Kidney epithelial cell (primary cell): Measurements from ENCODE around the gene DSCAM. TPM values are rescaled to one million over a fixed set of nuclear protein-coding genes. Genes with fewer than 3 reads are reported as not detected.

ENCODE experiments used
- DNase-seq: peaks from one replicate; pipeline ENCODE4 v3.0.0-alpha.2; 2010; ENCODE audit warnings: low read depth
- H3K27me3 ChIP-seq: 2 replicates; pipeline ENCODE4 v1.6.0; 2011; ENCODE audit warnings: low read length; ENCODE audit not compliant: control insufficient read depth, insufficient read depth
- H3K36me3 ChIP-seq: 2 replicates; pipeline ENCODE4 v1.5.1; 2011; ENCODE audit warnings: low read length; ENCODE audit not compliant: control insufficient read depth, insufficient read depth
- H3K4me3 ChIP-seq: 2 replicates; pipeline ENCODE4 v1.5.1; 2011; ENCODE audit warnings: low read depth, mild to moderate bottlenecking, control low read depth, low read length
- CTCF ChIP-seq: IDR thresholded peaks from 2 replicates; pipeline ENCODE4 v1.5.1; 2011; ENCODE audit warnings: mild to moderate bottlenecking, moderate library complexity, low read length, control low read depth, inconsistent platforms; ENCODE audit not compliant: insufficient read depth, poor library complexity, severe bottlenecking
- total RNA-seq: library from RNA; depleted of rRNA; stranded (reverse); fragments of >200 nt; gene quantifications from 2 replicates; pipeline ENCODE4 v1.2.3, GENCODE V29; 2015

Gene DSCAM
- total RNA-seq, 1 donor from 2014 or later, result 0.21 TPM

- Histone ChIP-seq H3K4me3 (no peak overlapping the region), H3K36me3 (no peaks in the 10 kb centered on the region), H3K27me3 (no peaks in the 10 kb centered on the region)
- no peak for DNase-seq
- no peak for TF ChIP-seq CTCF
These were observed 315.4 kb downstream of the DSCAM start for GRCh38 chr21:40531431-40532110.

- H3K4me3 ChIP-seq, result no peak overlapping the region
- H3K36me3 ChIP-seq, result no peaks in the 10 kb centered on the region
- H3K27me3 ChIP-seq, result no peaks in the 10 kb centered on the region
- no peak for TF ChIP-seq CTCF
- DNase-seq, result no peak
These were observed 315.9 kb downstream of the DSCAM start for GRCh38 chr21:40531016-40531415.

GRCh38 chr21:40517646-40518045 lies 329.3 kb downstream of the DSCAM start:
- Histone ChIP-seq H3K4me3 (no peak overlapping the region), H3K27me3 (no peaks in the 10 kb centered on the region), H3K36me3 (no peaks in the 10 kb centered on the region)
- TF ChIP-seq CTCF, result no peak
- no peak for DNase-seq

- no peaks in the 10 kb centered on the region for H3K36me3 ChIP-seq
- H3K4me3 ChIP-seq, result no peak overlapping the region
- TF ChIP-seq CTCF, result no peak
These were observed 330.6 kb downstream of the DSCAM start for GRCh38 chr21:40516335-40516734.

GRCh38 chr21:40512590-40512989 lies 334.4 kb downstream of the DSCAM start:
- no peak overlapping the region for H3K4me3 ChIP-seq
- TF ChIP-seq CTCF, result peak; percentile 49
- no peaks in the 10 kb centered on the region for H3K27me3 ChIP-seq
- no peaks in the 10 kb centered on the region for H3K36me3 ChIP-seq
- no peak for DNase-seq

More at GRCh38 chr21:40516335-40516734, 330.6 kb downstream of the DSCAM start:
- DNase-seq, result no peak
- H3K27me3 ChIP-seq, result no peaks in the 10 kb centered on the region

GRCh38 chr21:40507978-40508377 lies 339.0 kb downstream of the DSCAM start:
- DNase-seq, result no peak
- Histone ChIP-seq H3K36me3 (no peaks in the 10 kb centered on the region), H3K27me3 (no peaks in the 10 kb centered on the region), H3K4me3 (no peak overlapping the region)
- TF ChIP-seq CTCF, result no peak
